DMS 273 (cell line): Measurements from ENCODE around the gene TTC29.
"Not testable (repeated sequence)": the region's sequence is repeated elsewhere in the genome, so short reads cannot be mapped to it uniquely, and the experiment has no call there.

Experiments
- DNase-seq: peaks from one replicate; lab custom pipeline; 2025; ENCODE audit not compliant: unreplicated experiment; lab: John Stamatoyannopoulos, UW

The TTC29 gene

DNA sequence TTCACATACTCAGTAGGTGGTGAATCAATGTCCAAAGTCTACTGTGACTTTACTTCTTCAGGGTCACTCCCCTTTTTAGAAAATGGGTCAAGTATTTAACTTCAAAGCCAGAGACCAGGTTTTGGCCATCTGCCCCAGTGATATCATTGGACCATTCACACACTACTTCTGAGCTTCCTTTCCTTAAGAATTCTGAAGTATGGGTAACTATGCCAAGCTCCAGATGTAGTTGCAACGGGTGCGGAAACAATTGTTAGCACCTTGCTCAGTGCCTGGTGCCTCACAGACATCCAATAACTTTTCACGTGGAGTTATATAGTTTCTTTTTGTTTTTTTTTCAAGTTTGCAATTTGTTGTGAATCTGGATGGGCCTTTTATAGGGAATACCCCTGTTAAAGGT is 62.6 kb downstream of the TTC29 start:
- DNase-seq, result no peak

GRCh38 chr4:146857298-146857697 is 88.4 kb downstream of the TTC29 start:
- DNase-seq, result no peak

- no peak for DNase-seq
These were observed 89.9 kb downstream of the TTC29 start for GRCh38 chr4:146855761-146856160.

- DNase-seq, result no peak
These were observed 93.3 kb downstream of the TTC29 start for GRCh38 chr4:146852360-146852759.

GRCh38 chr4:146847345-146847744 is 98.3 kb downstream of the TTC29 start:
- no peak for DNase-seq

DNA sequence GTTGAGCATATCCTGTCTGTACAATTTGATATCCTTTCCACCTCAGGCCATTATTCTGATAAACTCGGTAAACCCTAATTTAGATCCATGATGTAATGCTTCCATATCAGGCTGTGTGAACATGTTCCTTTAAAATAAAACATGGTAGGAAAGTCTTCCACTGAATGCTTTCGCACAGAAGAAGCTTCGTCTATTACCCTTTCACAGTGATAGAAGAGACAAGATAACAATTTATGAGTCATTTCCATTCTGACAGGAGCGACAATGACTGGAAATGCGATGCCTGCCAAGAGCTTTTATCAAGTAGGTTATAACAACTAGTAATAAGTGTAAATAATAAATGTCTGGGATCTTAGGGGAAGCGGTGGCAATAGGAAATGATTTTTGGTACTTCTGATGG is 98.8 kb downstream of the TTC29 start:
- no peak for DNase-seq

- no peak for DNase-seq
These were observed 100.9 kb downstream of the TTC29 start for GRCh38 chr4:146844761-146845160.

DNA sequence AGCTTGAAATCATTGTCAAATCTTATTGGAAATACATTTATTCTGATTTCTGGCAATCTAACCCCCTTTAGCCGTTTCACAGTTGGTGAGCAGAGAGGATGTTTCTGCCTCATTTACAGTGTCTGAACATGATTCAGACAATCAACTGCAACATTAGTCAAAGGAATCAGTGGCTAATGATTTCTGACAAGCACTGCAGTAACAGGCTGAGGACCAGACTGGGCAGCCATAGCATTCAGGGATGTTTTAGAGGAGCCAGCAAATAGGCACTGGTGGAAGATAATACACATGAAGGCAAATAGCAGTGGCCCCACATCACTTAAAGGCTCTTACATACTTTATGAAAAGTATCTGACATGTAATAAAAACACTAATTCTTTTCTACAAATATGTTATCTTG is 102.8 kb downstream of the TTC29 start:
- no peak for DNase-seq

DNA sequence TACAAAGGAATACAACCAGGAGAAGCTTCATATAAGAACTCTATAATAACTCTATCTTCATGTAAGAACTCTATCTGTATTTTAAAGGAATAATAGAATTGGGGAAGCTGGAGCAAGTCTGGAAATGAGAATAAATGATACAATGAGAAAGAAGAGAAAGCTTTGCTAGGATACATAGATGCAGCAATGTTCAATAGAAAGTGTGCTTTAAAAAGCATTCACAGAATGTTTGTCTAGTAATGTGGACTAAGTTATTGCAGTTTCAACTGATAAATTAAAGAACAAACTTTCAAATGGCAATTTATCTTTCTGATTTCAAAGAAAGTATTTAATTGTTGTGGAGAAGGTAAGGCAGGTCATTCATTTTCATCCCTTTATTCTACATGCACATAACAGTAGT is 104.9 kb downstream of the TTC29 start:
- DNase-seq, result no peak

DNA sequence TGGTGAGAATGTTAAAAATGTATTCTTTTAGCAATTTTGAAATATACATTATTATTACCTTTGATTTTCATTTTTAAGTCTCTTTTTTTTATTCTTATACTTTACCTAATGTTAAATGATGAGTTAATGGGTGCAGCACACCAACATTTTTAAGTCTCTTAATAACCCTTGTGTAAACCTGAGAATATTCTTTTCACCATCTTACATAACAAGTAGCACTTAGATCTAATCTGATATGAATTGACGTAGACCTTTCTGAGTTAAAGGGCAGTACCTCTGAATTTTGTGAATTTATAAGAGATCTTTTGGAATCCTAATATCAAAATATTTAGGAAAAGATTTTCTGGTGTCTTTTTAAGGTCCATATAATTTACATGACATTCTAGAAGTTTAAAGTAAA is 110.6 kb downstream of the TTC29 start:
- DNase-seq, result no peak

GRCh38 chr4:146834263-146835034 is 111.2 kb downstream of the TTC29 start:
- DNase-seq, result no peak

GRCh38 chr4:146833530-146833929 is 112.1 kb downstream of the TTC29 start:
- DNase-seq, result no peak

DNA sequence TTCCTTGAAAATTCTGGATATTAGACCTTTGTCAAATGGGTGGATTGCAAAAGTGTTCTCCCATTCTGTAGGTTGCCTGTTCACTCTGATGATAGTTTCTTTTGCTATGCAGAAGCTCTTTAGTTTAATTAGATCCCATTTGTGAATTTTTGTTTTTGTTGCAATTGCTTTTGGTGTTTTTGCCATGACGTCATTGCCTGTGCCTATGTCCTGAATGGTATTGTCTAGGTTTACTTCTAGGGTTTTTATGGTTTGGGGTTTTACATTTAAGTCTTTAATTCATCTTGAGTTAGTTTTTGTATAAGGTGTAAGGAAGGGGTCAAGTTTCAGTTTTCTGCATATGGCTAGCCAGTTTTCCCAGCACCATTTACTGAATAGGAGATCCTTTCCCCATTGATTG is 122.7 kb downstream of the TTC29 start:
- DNase-seq, result not testable (repeated sequence)

DNA sequence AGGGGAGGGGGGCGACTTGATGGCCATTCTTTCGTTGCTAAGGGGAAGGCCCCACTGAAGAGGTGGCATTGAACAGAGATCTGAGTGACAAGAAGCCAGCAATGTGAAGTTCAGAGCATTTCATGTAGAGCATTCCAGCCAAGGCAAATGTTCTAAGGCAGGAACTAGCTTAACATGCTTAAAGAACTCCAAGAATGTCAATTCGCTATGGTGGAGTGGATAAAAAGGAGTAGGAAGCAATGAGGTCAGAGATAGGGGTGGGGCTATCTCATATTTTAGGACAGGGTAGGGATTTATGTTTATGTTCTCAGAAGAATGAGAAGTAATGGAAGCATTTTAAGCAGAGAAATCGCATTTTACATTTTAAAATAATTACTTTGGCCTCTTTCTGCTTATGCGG is 130.9 kb downstream of the TTC29 start:
- no peak for DNase-seq

DNA sequence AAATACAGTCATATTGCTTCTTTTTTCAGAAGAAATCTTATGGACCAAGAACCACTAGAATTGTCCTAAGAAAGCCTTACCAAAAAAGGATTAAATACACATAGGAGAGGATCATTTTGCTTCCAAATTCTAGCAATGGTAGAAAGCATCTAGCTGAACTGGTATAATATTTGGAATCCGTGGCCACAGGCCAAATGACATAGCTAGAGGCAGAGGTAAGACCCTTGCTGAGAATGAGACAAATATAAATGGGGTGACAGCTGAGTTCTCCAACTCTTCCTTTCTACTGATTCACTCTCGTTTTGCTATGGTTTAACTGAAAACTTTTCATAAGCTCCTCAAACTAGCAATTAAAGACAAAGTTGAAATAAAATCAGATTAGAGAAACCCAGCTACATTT is 150.0 kb downstream of the TTC29 start:
- no peak for DNase-seq

DNA sequence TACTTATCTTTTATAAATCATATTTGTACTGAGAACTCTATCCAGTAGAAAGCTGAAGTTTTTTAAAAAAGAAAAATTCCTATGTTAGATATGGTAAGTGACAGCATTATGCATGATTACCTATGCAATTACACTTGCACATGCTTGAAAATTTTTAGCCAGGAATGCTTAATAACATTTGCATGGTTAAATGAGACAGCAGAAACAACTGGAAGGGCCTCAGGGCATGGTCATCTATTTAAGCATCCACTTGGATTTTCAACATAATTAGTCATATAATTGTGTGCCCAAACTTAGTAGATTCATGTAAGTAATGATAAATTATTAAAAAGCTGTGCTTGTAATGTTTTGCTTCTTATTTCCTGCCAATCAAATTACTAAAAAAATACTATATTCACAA is 151.9 kb downstream of the TTC29 start:
- no peak for DNase-seq

DNA sequence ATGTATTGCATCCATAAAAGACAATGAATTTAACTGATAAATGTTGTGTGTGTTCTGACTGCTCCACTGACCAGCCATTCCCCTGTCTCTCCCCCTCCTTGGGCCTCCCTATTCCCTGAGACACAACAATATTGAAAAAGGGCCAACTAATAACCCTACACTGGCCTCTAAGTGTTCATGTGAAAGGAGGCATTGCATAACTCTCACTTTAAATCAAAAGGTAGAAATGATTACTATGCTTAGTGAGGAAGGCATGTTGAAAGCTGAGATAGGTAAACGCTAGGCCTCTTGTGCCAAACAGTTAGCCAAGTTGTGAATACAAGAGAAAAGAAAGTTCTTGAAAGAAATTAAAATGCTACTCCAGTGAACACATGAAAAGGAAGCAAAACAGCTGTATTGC is 154.2 kb downstream of the TTC29 start:
- no peak for DNase-seq

GRCh38 chr4:146790515-146790914 is 155.1 kb downstream of the TTC29 start:
- DNase-seq, result no peak

- no peak for DNase-seq
These were observed 157.9 kb downstream of the TTC29 start for GRCh38 chr4:146787731-146788130.

DNA sequence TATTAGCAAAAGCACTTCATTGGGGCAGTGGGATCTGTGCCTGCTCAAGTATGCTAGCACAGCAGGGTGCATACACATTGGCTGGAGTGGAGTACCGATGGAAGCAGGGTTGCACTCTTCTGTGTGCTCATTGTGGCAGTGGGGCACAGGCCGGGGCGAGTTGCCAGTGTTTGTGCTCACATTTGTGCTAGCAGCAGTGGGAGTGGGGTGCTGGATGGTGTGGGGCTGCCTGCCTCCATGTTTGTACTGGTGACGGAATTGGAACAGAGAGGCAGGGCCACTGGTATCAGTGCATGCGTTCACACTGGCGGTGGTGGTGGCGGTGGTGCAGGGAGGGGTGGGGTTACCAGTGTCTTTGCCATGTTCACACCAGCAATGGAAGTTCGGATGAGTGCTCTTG is 169.0 kb downstream of the TTC29 start:
- no peak for DNase-seq

GRCh38 chr4:146763560-146763959 is 182.1 kb downstream of the TTC29 start:
- no peak for DNase-seq

GRCh38 chr4:146762016-146762415 is 183.6 kb downstream of the TTC29 start:
- DNase-seq, result no peak

GRCh38 chr4:146742416-146742815 is 203.2 kb downstream of the TTC29 start:
- DNase-seq, result no peak
